Activated T-cell treated with anti-CD3 and anti-CD28 coated beads for 24 hours (primary cell): Measurements from ENCODE around the gene OSBP2.

Source experiments
- DNase-seq: peaks from one replicate; pipeline ENCODE4 v3.0.0-alpha.2; 2020; ENCODE audit warnings: low read depth

Gene OSBP2

GRCh38 chr22:30943368-30943767 lies 248.7 kb downstream of the OSBP2 start:
- DNase-seq, result no peak

- no peak for DNase-seq
Measured at GRCh38 chr22:30944986-30945385, 250.3 kb downstream of the OSBP2 start.

GRCh38 chr22:30945653-30946052 lies 251.0 kb downstream of the OSBP2 start:
- no peak for DNase-seq

DNA sequence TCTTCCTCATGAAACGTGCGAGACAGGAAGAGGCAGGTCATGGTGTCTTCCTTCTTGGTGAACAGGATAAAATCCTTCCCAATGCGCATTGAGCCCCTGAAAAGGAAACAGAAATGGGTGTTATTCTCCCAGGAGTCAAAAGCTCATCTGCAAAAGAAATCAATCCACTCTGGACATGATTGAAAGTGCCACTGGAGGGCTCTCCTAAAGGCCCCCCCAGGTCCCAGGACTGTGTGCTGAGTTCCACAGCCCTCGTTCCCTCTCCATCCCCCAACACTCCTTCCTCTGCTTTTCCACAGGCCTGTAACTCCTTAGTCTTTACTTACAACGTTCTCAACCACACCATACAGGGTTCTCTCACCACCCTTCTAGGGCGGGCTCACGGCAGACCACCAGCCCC lies 251.7 kb downstream of the OSBP2 start:
- no peak for DNase-seq

DNA sequence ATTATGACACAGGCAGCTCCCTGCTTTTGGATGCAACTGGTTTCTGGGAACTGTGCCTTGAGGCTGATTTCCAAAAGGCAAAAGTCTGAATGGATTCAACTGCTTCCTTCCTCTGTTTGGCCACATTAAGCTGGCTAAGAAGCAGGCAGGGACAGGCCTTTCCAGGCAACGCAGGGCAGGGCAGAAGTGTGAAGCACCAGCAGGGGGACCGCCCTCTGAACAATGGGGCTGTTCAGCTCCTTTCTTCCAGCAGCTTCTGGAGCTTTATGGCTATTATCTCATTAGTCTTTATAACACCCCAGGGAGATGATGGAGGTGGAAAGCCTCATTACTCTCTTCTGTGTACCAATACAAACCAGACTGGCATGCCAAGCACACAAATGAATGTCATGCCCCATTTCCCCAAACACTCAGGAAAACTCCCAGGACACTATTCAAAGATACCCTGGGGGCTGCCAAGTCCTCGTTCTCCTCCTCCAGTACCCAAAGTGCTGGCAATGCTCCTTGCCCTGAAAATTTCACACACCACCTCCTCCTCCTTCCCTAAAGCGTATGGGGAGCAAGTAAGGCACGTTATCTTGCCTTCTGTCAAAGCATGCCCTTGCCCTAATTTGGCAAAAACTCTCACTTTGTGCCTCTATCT lies 252.6 kb downstream of the OSBP2 start:
- no peak for DNase-seq

DNA sequence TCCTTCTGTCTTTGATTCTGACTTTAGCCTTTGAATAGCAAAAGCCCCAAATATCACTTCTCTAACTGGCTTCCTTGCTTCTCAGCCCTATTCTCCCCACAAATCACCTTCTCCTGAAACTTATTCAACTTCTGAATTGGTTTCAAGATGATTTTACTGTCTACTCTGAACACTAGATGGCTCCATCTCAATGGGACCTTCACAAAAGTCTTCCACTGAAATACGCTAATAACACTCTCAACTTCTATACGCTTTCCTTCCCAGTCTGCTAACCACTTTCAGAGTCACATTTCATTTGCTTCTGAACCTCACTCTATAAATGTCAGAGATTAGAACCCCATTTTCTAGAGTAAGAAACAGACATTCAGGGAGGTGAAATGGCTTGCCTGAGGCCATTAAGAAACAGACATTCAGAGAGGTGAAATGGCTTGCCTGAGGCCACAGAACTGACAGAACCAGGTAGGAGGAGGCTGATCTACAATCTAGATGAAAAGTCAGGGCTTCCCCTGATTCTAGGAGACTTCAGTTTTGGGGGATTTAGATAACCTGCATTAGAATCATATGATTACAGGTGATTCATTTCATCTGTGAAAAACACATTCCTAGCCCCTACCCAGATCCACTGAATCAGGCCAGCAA lies 253.3 kb downstream of the OSBP2 start:
- DNase-seq, result no peak

DNA sequence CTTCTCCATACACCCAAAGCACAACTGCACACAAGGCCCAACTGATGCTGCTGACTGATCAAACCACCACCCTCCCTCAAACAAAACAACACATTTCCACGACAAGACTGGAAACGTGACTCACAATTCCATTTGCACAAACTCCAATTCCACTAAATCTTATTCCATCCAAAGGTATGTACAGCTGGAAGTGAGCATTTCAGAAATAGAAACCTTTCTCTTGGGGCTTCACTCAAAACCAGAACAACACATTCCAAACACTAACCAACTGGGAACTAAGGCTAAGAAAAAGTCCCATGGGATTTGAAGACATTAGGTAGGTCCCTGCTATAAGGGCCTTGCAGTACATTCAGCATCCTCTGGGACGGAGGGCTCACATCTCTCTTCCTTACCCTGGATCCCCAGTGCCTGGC lies 254.3 kb downstream of the OSBP2 start:
- no peak for DNase-seq

DNA sequence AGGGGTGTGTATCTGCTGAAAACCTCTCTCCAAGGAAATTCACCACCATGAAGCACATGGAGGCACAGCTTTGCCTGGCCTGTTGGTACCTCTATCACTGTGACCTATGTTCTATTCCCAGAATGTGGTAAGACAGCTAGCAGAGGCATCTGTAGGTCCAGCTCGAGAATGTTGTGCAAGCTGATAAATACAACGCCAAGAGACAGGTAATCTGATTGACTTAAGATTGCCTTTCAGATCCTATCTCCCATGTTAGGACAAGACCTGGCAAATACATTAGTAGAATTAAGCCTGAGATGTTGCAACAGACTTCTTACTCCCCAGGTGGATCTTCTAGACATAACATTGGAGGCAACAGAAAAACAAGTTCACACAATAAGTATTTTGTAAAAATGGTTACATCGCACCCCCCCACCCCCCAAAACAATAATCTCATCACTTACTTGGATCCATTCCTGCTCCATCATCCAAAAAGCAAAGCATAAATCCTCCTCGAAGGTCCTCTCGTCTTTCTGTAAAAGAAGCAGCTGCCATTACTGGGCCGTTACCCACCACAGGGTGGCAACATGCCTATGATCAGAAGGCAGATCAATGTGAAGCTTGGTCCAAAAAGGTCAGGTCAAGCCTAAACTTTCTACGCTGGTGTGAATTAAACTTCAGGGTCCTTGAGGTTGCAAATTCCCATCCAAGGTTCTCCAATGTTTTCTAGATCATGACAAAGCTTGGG lies 255.4 kb downstream of the OSBP2 start:
- no peak for DNase-seq

DNA sequence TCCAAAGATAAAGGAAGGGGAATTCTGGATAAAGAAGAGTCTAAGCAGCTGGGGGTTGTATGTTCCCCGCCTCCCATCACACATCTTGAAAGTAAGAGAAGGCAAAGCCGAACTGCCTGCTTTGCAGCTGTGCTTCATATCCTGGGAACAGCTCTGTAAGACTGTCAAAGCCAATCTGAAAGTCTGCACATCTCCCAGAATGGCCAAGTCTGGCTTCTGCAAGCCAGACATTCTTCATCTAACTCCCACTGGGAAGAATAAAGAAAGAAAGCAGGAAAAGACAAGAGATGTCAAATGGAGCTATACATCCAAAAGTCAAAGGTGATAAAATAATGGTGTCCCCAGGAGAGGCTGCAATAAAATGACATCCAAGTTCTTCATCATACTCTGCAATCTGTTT lies 258.5 kb downstream of the OSBP2 start:
- DNase-seq, result no peak

GRCh38 chr22:30955153-30955552 lies 260.5 kb downstream of the OSBP2 start:
- DNase-seq, result no peak
